Activated T-helper 1 cell treated with anti-CD3 and anti-CD28 coated beads, Interleukin-2, amount 50 U/mL, for 16 hours (primary cell): ENCODE results near the gene VAMP5.

Experiments used
- DNase-seq, 2 donors: peaks; one replicate each; pipeline ENCODE4 v3.0.0-alpha.2; 2020; ENCODE audit warnings: low read depth in 1 of 2, low spot score in 1 of 2

VAMP5 gene

DNA sequence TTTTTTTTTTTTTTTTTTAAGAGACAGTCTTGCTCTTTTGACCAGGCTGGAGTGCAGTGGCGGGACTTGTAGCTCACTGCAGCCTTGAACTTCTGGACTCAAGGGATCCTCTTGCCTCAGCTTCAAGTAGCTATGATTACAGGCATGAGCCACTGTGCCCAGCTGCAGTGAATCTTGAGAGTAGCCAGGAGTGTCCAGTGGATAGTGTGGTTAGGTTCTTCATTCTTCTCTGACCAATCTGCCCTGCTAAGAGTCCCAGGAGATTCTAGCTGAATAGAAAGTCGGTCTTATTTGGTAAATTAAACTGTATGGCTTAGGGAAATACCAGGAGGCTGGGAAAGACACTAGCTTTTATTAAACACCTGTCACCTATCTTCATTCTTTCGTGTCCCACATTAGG is 47.1 kb downstream of the VAMP5 start:
- no peak for DNase-seq

DNA sequence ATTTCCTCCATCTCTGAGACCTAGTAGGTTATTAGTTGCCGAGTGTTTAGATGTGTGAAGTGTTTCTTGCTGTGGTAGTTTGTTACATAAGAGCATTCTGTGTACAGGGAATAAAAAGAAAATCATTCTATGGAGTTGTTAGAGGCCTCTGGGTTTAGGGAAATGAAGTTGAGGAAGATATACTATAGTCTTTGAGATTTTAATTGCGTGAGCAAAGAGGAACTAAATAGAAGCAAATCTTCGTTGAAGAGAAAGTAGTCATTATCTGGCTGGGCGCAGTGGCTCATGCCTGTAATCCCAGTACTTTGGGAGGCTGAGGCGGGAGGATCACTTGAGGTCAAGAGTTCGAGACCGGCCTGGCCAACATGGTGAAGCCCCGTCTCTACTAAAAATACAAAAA is 50.8 kb downstream of the VAMP5 start:
- DNase-seq = no peak

- no peak for DNase-seq
Observed at GRCh38 chr2:85635636-85636035, 51.4 kb downstream of the VAMP5 start.

DNA sequence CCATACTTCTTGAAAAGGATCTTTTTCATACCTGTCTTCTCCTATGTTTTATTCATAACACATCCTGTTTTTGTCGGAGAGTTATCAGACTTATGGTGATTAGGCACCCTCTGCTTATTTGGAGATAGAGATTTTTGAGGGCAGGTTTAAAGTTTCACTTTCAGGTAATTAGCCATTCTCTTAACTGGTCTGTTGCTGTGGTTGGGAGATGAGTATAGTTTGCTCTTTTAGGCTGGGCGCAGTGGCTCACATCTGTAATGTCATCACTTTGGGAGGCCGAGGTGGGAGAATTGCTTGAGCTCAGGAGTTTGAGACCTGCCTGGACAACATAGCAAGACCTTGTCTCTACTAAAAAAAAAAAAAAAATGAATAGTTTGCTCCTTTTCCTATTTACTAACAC is 58.5 kb downstream of the VAMP5 start:
- no peak for DNase-seq
